K562 (cell line): ENCODE data around the gene HDHD3. TPM values are rescaled to one million over a fixed set of nuclear protein-coding genes. Genes with fewer than 3 reads are reported as not detected.

Experiments
- DMBX1 ChIP-seq: fragments of 250-450 bp; sonication (Bioruptor Pico); IDR thresholded peaks from 2 replicates; pipeline ENCODE4 v1.8.0; 2022; ENCODE audit warnings: inconsistent platforms, mild to moderate bottlenecking, moderate library complexity, borderline replicate concordance
- ERF ChIP-seq: fragments of 450-650 bp; formaldehyde crosslinking; IDR thresholded peaks from 2 replicates; pipeline ENCODE4 v1.4.0; 2020; ENCODE audit warnings: mild to moderate bottlenecking, mixed read lengths
- HNRNPK ChIP-seq: fragments of 200-400 bp; formaldehyde crosslinking; IDR thresholded peaks from one replicate; pipeline ENCODE4 v1.6.1; 2018; ENCODE audit warnings: mild to moderate bottlenecking, low read depth, low read length; ENCODE audit not compliant: poor library complexity, severe bottlenecking
- MECOM ChIP-seq: fragments of 250-450 bp; sonication (Bioruptor Pico); IDR thresholded peaks from 2 replicates; pipeline ENCODE4 v1.8.0; 2022; ENCODE audit warnings: inconsistent platforms
- MYC ChIP-seq, 2 experiments: fragments of 250-450 bp in 1 of 2; sonication (Bioruptor Pico) in 1 of 2; IDR thresholded peaks; 2 replicates each; pipeline versions ENCODE4 v1.5.1 to v1.6.1; 2012 to 2021; ENCODE audit warnings: low read depth in 2 of 2, borderline replicate concordance in 1 of 2, improper control_type of control experiment in 1 of 2, low read length in 1 of 2, mild to moderate bottlenecking in 1 of 2, moderate library complexity in 1 of 2
- NCOA4 ChIP-seq: fragments of 450-650 bp; IDR thresholded peaks from 2 replicates; pipeline ENCODE4 v1.6.1; 2018; ENCODE audit warnings: mild to moderate bottlenecking; ENCODE audit not compliant: partially characterized antibody
- NCOA6 ChIP-seq: fragments of 450-650 bp; IDR thresholded peaks from 2 replicates; pipeline ENCODE4 v1.6.1; 2017; ENCODE audit warnings: mild to moderate bottlenecking
- NUFIP1 ChIP-seq: fragments of 450-650 bp; IDR thresholded peaks from 2 replicates; pipeline ENCODE4 v1.6.1; 2018; ENCODE audit not compliant: partially characterized antibody
- ZNF589 ChIP-seq: fragments of 200-800 bp; sonication (Bioruptor generic); IDR thresholded peaks from 2 replicates; pipeline ENCODE4 v1.6.1; 2016; ENCODE audit warnings: low read depth, missing genetic modification characterization, missing compliant biosample characterization
- ZNF707 ChIP-seq: fragments of 250-450 bp; sonication (Bioruptor Pico); conservative IDR thresholded peaks from 2 replicates; pipeline ENCODE4 v1.8.0; 2022; ENCODE audit warnings: inconsistent platforms, mild to moderate bottlenecking, moderate library complexity
- polyA plus RNA-seq, 8 experiments: library from polyadenylated mRNA; depleted of rRNA in 4 of 8; stranded (reverse) in 5 of 8; unstranded in 3 of 8; fragments of >200 nt; fragmentation: Nextera tagmentation in 2 of 8; fragmentation: Illumina TruSeq in 1 of 8; extraction: Ambion mirVana in 2 of 8; extraction: Trizol in 1 of 8; gene quantifications; 2 replicates each; pipeline versions ENCODE4 v1.2.1 to v1.2.3, GENCODE V29; 2011 to 2014; ENCODE audit warnings: inconsistent platforms in 1 of 8, missing spikeins in 1 of 8
- total RNA-seq, 7 experiments: library from RNA; depleted of rRNA in 6 of 7; stranded (reverse); fragments of >200 nt in 6 of 7; fragmentation: Illumina TruSeq in 2 of 7; extraction: Trizol in 2 of 7; gene quantifications; 2 replicates each; pipeline versions ENCODE4 v1.2.1 to v1.2.3, GENCODE V29; 2011 to 2021; ENCODE audit warnings: low replicate concordance in 1 of 7
- TF ChIP-seq, protein P1 (sequence below): fragments of 200-800 bp; sonication (Bioruptor generic); IDR thresholded peaks from 2 replicates; pipeline ENCODE4 v1.6.1; 2016; ENCODE audit warnings: missing genetic modification characterization, missing compliant biosample characterization
- TF ChIP-seq, protein P2 (sequence below): fragments of 250-450 bp; sonication (Bioruptor Pico); IDR thresholded peaks from 2 replicates; pipeline ENCODE4 v1.5.0; 2021; ENCODE audit warnings: mild to moderate bottlenecking, borderline replicate concordance
- TF ChIP-seq, protein P3 (sequence below), 2 experiments: fragments of 450-650 bp in 1 of 2; IDR thresholded peaks; 2 replicates each; pipeline ENCODE4 v1.6.1; 2011 to 2017; ENCODE audit warnings: low read depth in 2 of 2, antibody characterized with exemption in 1 of 2, borderline replicate concordance in 1 of 2, low read length in 1 of 2, mild to moderate bottlenecking in 1 of 2, mixed read lengths in 1 of 2; ENCODE audit not compliant: control insufficient read depth in 1 of 2
- TF ChIP-seq, protein P4 (sequence below): sonication (generic); formaldehyde crosslinking; IDR thresholded peaks from 2 replicates; pipeline ENCODE4 v1.8.1; 2023; ENCODE audit warnings: mild to moderate bottlenecking, missing genetic modification reagents

Gene HDHD3
- total and polyA plus RNA-seq, 9 of the 15 experiments (the other 6 are each of a cell fraction or from before 2014, with no cell fraction given) = 1.1 to 19.1 (median 10.9) TPM

DNA sequence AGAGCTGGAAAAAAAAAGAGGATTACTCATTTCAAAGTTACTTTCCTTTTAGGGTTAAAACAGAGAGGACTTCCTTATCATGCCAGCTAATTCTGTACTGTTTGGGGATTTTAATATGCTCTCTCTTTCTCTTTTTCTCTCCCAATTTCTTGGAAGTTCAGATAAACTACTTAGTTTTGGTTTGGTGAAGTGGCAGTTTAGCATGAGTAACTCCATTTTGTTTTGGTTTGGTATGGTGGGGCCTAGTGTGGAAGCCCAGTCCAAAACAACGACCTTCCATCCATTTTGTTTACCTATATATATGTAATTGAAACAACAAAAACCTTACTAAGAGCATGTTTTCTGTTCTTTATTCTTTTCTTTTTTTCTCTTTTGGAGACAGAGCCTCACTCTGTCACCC is 31.1 kb downstream of the HDHD3 start (continued):
- TF ChIP-seq ERF (CRISPR knock-in tag) = 0 out of 2 replicates have a peak, but pooled peaks have one; percentile 46
- TF ChIP-seq, protein P1, sequence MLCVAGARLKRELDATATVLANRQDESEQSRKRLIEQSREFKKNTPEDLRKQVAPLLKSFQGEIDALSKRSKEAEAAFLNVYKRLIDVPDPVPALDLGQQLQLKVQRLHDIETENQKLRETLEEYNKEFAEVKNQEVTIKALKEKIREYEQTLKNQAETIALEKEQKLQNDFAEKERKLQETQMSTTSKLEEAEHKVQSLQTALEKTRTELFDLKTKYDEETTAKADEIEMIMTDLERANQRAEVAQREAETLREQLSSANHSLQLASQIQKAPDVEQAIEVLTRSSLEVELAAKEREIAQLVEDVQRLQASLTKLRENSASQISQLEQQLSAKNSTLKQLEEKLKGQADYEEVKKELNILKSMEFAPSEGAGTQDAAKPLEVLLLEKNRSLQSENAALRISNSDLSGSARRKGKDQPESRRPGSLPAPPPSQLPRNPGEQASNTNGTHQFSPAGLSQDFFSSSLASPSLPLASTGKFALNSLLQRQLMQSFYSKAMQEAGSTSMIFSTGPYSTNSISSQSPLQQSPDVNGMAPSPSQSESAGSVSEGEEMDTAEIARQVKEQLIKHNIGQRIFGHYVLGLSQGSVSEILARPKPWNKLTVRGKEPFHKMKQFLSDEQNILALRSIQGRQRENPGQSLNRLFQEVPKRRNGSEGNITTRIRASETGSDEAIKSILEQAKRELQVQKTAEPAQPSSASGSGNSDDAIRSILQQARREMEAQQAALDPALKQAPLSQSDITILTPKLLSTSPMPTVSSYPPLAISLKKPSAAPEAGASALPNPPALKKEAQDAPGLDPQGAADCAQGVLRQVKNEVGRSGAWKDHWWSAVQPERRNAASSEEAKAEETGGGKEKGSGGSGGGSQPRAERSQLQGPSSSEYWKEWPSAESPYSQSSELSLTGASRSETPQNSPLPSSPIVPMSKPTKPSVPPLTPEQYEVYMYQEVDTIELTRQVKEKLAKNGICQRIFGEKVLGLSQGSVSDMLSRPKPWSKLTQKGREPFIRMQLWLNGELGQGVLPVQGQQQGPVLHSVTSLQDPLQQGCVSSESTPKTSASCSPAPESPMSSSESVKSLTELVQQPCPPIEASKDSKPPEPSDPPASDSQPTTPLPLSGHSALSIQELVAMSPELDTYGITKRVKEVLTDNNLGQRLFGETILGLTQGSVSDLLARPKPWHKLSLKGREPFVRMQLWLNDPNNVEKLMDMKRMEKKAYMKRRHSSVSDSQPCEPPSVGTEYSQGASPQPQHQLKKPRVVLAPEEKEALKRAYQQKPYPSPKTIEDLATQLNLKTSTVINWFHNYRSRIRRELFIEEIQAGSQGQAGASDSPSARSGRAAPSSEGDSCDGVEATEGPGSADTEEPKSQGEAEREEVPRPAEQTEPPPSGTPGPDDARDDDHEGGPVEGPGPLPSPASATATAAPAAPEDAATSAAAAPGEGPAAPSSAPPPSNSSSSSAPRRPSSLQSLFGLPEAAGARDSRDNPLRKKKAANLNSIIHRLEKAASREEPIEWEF = peak; percentile 81; the same call in 1 of the 2 replicates
- no peak for TF ChIP-seq NCOA6
- no peak for TF ChIP-seq MYC (IDR thresholded peaks at IDR 0.05; ENCODE audit: low read depth, low read length)
- TF ChIP-seq MYC (CRISPR knock-in tag; IDR thresholded peaks at IDR 0.05; ENCODE audit: borderline replicate concordance, low read depth) = peak; percentile 69; the same call in 1 of the 2 replicates
- TF ChIP-seq NCOA4 = no peak
- no peak for TF ChIP-seq NUFIP1
- TF ChIP-seq ZNF707 (CRISPR knock-in tag) = peak; percentile 67
- TF ChIP-seq, protein P2, sequence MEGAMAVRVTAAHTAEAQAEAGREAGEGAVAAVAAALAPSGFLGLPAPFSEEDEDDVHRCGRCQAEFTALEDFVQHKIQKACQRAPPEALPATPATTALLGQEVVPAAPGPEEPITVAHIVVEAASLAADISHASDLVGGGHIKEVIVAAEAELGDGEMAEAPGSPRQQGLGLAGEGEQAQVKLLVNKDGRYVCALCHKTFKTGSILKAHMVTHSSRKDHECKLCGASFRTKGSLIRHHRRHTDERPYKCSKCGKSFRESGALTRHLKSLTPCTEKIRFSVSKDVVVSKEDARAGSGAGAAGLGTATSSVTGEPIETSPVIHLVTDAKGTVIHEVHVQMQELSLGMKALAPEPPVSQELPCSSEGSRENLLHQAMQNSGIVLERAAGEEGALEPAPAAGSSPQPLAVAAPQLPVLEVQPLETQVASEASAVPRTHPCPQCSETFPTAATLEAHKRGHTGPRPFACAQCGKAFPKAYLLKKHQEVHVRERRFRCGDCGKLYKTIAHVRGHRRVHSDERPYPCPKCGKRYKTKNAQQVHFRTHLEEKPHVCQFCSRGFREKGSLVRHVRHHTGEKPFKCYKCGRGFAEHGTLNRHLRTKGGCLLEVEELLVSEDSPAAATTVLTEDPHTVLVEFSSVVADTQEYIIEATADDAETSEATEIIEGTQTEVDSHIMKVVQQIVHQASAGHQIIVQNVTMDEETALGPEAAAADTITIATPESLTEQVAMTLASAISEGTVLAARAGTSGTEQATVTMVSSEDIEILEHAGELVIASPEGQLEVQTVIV (CRISPR knock-in tag) = peak; percentile 82; the same call in 1 of the 2 replicates
- TF ChIP-seq DMBX1 = peak; percentile 97
- TF ChIP-seq ZNF589 (CRISPR knock-in tag) = peak; percentile 92
- TF ChIP-seq, protein P3, sequence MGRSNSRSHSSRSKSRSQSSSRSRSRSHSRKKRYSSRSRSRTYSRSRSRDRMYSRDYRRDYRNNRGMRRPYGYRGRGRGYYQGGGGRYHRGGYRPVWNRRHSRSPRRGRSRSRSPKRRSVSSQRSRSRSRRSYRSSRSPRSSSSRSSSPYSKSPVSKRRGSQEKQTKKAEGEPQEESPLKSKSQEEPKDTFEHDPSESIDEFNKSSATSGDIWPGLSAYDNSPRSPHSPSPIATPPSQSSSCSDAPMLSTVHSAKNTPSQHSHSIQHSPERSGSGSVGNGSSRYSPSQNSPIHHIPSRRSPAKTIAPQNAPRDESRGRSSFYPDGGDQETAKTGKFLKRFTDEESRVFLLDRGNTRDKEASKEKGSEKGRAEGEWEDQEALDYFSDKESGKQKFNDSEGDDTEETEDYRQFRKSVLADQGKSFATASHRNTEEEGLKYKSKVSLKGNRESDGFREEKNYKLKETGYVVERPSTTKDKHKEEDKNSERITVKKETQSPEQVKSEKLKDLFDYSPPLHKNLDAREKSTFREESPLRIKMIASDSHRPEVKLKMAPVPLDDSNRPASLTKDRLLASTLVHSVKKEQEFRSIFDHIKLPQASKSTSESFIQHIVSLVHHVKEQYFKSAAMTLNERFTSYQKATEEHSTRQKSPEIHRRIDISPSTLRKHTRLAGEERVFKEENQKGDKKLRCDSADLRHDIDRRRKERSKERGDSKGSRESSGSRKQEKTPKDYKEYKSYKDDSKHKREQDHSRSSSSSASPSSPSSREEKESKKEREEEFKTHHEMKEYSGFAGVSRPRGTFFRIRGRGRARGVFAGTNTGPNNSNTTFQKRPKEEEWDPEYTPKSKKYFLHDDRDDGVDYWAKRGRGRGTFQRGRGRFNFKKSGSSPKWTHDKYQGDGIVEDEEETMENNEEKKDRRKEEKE (IDR thresholded peaks at IDR 0.05; ENCODE audit: borderline replicate concordance in 1 of 2, control insufficient read depth in 1 of 2, low read depth in 2 of 2, low read length in 1 of 2) = no peak
- no peak for TF ChIP-seq HNRNPK
- peak; percentile 95 for TF ChIP-seq MECOM (CRISPR knock-in tag)
- TF ChIP-seq, protein P4, sequence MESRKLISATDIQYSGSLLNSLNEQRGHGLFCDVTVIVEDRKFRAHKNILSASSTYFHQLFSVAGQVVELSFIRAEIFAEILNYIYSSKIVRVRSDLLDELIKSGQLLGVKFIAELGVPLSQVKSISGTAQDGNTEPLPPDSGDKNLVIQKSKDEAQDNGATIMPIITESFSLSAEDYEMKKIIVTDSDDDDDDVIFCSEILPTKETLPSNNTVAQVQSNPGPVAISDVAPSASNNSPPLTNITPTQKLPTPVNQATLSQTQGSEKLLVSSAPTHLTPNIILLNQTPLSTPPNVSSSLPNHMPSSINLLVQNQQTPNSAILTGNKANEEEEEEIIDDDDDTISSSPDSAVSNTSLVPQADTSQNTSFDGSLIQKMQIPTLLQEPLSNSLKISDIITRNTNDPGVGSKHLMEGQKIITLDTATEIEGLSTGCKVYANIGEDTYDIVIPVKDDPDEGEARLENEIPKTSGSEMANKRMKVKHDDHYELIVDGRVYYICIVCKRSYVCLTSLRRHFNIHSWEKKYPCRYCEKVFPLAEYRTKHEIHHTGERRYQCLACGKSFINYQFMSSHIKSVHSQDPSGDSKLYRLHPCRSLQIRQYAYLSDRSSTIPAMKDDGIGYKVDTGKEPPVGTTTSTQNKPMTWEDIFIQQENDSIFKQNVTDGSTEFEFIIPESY (CRISPR knock-in tag) = no peak
